ENCODE results near the gene FGG. TPM values are rescaled to one million over a fixed set of nuclear protein-coding genes. Genes with fewer than 3 reads are reported as not detected.
A peak's percentile ranks its signal among the peaks of the same experiment; 100 is the strongest.

The FGG gene
- total and polyA plus RNA-seq, 2 of the 13 experiments (the other 11 are each of a cell fraction or from before 2014, with no cell fraction given) = 1,037 to 2,423 TPM

DNA sequence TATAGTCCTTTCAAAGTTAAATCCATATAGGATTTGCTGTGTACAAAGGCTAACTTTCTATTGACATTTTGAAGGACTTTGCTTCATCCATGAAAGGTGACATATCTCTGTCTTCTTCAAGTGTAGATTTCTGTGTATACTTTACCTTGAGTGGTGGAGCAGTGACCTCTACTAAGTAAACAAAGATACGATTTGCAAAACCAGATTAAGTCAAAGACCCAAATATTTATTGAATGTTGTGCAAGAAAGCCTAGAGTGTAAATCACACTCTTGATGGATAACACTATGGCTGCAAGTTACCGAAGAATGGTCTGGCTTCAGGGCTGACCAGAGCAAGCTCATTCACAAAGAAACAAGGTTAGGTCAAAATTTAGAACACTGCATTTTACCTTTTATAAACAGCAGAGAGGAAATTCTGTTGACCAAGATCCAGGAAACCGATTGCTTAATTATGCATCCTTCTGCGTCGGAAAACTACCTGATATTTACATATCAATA lies 5.4 kb upstream of the FGG start:
- H3K9me3 ChIP-seq (ENCODE audit: low read length) = no peaks in the 10 kb centered on the region
- ATAC-seq (peak; percentile 81), DNase-seq (ENCODE audit: low spot score) (peak; percentile 99), FAIRE-seq (peak; percentile 92)
- H3K9ac ChIP-seq (ENCODE audit: insufficient read depth, low read depth, low read length) = peak overlapping the region; percentile 28; the same call in 1 of the 2 replicates
- H4K20me1 ChIP-seq (ENCODE audit: insufficient read depth, low read length) = no peaks in the 10 kb centered on the region
- in situ Hi-C loops (cut with HindIII; ENCODE audit: extremely low pct_ligation_motif_present, low pct_unique_long_range_greater_than_20kb) = loop anchor here (5.0 kb wide), 1 partner anchor 61 kb away; no protein-coding TSS in a partner anchor
- BruUV-seq (replicated peaks) = no TSS peak
- H3K27me3 ChIP-seq (ENCODE audit: control insufficient read depth in 1 of 2, insufficient read depth in 2 of 2, low read length in 2 of 2) = no peaks in the 10 kb centered on the region
- ChIA-PET CTCF (ENCODE audit: low intra/inter-chr PET ratio, low total read pairs) (interaction anchor here (0.9 to 6.9 kb wide), 4 partner anchors 20 to 65 kb away, joined by 4 to 233 read pairs (median 80); partner anchors contain the start of gene PLRG1), POLR2A (interaction anchor here (1.5 to 4.4 kb wide), 12 partner anchors 11 to 68 kb away, joined by 4 to 127 read pairs (median 22); partner anchors contain the start of genes FGA, FGB and PLRG1)
- H3K4me3 ChIP-seq (replicated peaks in 1 of 3; ENCODE audit: insufficient read depth in 1 of 3, low read depth in 2 of 3, low read length in 3 of 3) = peak overlapping the region; percentile 17 to 45 (median 27); a peak in 5 of 6 replicates
- intact Hi-C loops (cut with micrococcal nuclease; ENCODE audit: unreplicated experiment) = loop anchor here (1.0 kb wide), 4 partner anchors 20 to 59 kb away; partner anchors contain the start of gene FGA
- under 1% methylated on average over 5 of the region's 5 CpGs for WGBS (ENCODE audit: low lambda C conversion rate)
- H3K36me3 ChIP-seq (replicated peaks in 1 of 2; ENCODE audit: control insufficient read depth in 1 of 2, insufficient read depth in 2 of 2, low read length in 2 of 2) = no peaks in the 10 kb centered on the region
- no peak overlapping the region for H2AFZ ChIP-seq (ENCODE audit: low read length)
- peak overlapping the region; percentile 67 for H3K4me2 ChIP-seq (ENCODE audit: low read depth, low read length)
- peaks cover 69% of the 10 kb centered on the region for H3K4me1 ChIP-seq (ENCODE audit: insufficient read depth, low read length)
- H3K27ac ChIP-seq (ENCODE audit: extremely low read length, insufficient read depth, low read length) = peak overlapping the region; percentile 64
- H3K79me2 ChIP-seq (ENCODE audit: insufficient read depth, low read length) = no peaks in the 10 kb centered on the region
- TF ChIP-seq HNRNPK (IDR thresholded peaks at IDR 0.05; ENCODE audit: low read depth, low read length, poor library complexity, severe bottlenecking) (no peak), ZNF644 (CRISPR knock-in tag; IDR thresholded peaks at IDR 0.05; ENCODE audit: low read depth) (0 out of 2 replicates have a peak, but pooled peaks have one; percentile 44), HCFC1 (IDR thresholded peaks at IDR 0.05; ENCODE audit: low read depth, low read length) (no peak), ZNF703 (CRISPR knock-in tag; IDR thresholded peaks at IDR 0.05; ENCODE audit: borderline replicate concordance) (peak; percentile 98), SMYD3 (CRISPR knock-in tag; IDR thresholded peaks at IDR 0.05) (peak; percentile 87), ZBTB1 (CRISPR knock-in tag; IDR thresholded peaks at IDR 0.05; ENCODE audit: borderline replicate concordance) (no peak), TP53 (CRISPR knock-in tag; conservative IDR thresholded peaks at IDR 0.05) (peak; percentile 80; the same call in 1 of the 2 replicates), SIX1 (CRISPR knock-in tag; IDR thresholded peaks at IDR 0.05; ENCODE audit: borderline replicate concordance) (peak; percentile 97), TCF12 (IDR thresholded peaks at IDR 0.05) (no peak), TCF12 (CRISPR knock-in tag; IDR thresholded peaks at IDR 0.05) (peak; percentile 99), TBP (CRISPR knock-in tag; IDR thresholded peaks at IDR 0.05) (no peak), ZNF781 (CRISPR knock-in tag; IDR thresholded peaks at IDR 0.05; ENCODE audit: borderline replicate concordance, not compliant biosample characterization) (no peak), AGO1 (IDR thresholded peaks at IDR 0.05; ENCODE audit: low read depth, low read length, poor library complexity, severe bottlenecking) (no peak), BRD4 (CRISPR knock-in tag; IDR thresholded peaks at IDR 0.05) (0 out of 2 replicates have a peak, but pooled peaks have one; percentile 70), ZMYM2 (CRISPR knock-in tag; IDR thresholded peaks at IDR 0.05) (peak; percentile 62; the same call in 1 of the 2 replicates), FOSL2 (CRISPR knock-in tag; IDR thresholded peaks at IDR 0.05) (peak; percentile 84), CEBPG (CRISPR knock-in tag; IDR thresholded peaks at IDR 0.05) (peak; percentile 95), WIZ (CRISPR knock-in tag; IDR thresholded peaks at IDR 0.05) (no peak), ZNF207 (IDR thresholded peaks at IDR 0.05; ENCODE audit: borderline replicate concordance) (no peak), YEATS4 (CRISPR knock-in tag; IDR thresholded peaks at IDR 0.05; ENCODE audit: borderline replicate concordance) (peak; percentile 48; the same call in 1 of the 2 replicates)
- TF ChIP-seq, protein P1, sequence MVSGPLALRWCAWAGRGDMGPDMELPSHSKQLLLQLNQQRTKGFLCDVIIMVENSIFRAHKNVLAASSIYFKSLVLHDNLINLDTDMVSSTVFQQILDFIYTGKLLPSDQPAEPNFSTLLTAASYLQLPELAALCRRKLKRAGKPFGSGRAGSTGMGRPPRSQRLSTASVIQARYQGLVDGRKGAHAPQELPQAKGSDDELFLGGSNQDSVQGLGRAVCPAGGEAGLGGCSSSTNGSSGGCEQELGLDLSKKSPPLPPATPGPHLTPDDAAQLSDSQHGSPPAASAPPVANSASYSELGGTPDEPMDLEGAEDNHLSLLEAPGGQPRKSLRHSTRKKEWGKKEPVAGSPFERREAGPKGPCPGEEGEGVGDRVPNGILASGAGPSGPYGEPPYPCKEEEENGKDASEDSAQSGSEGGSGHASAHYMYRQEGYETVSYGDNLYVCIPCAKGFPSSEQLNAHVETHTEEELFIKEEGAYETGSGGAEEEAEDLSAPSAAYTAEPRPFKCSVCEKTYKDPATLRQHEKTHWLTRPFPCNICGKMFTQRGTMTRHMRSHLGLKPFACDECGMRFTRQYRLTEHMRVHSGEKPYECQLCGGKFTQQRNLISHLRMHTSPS (CRISPR knock-in tag; IDR thresholded peaks at IDR 0.05; ENCODE audit: low read depth) = no peak
- TF ChIP-seq, protein P2, sequence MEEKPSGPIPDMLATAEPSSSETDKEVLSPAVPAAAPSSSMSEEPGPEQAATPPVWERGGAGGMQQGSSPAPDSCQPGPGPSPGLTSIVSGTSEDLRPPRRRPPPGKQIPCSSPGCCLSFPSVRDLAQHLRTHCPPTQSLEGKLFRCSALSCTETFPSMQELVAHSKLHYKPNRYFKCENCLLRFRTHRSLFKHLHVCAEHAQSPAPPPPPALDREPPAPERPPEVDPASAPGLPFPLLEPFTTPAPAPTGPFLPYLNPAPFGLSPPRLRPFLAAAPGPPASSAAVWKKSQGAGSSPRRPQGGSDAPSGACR (CRISPR knock-in tag; IDR thresholded peaks at IDR 0.05) = peak; percentile 64; the same call in 1 of the 2 replicates

Measured in HepG2 (cell line).